ENCODE results near the gene SH3GL1. TPM values are rescaled to one million over a fixed set of nuclear protein-coding genes. Genes with fewer than 3 reads are reported as not detected.
A peak's percentile ranks its signal among the peaks of the same experiment; 100 is the strongest.

SH3GL1 gene
- total and polyA plus RNA-seq, 9 of the 15 experiments (the other 6 are each of a cell fraction or from before 2014, with no cell fraction given), result 1.7 to 75.3 (median 25.7) TPM

- TF ChIP-seq STAT6 (CRISPR knock-in tag; IDR thresholded peaks at IDR 0.05), result no peak
- TF ChIP-seq SIX5 (IDR thresholded peaks at IDR 0.05; ENCODE audit: borderline replicate concordance in 1 of 2, insufficient read depth in 1 of 2, low read depth in 1 of 2, low read length in 2 of 2), result no peak
- TF ChIP-seq THAP7 (CRISPR knock-in tag; IDR thresholded peaks at IDR 0.05), result no peak
- TF ChIP-seq TGIF2 (CRISPR knock-in tag; IDR thresholded peaks at IDR 0.05), result no peak
- TF ChIP-seq POLR2G (IDR thresholded peaks at IDR 0.05; ENCODE audit: low read depth, low read length), result peak; percentile 78
- no peak for TF ChIP-seq ZNF12 (CRISPR knock-in tag; IDR thresholded peaks at IDR 0.05)
- no peak for TF ChIP-seq MIER1 (IDR thresholded peaks at IDR 0.05; ENCODE audit: low read depth)
- no peak for TF ChIP-seq ZNF408 (CRISPR knock-in tag; IDR thresholded peaks at IDR 0.05; ENCODE audit: low read depth)
- peak; percentile 24 for TF ChIP-seq FIP1L1 (IDR thresholded peaks at IDR 0.05; ENCODE audit: low read depth, low read length, poor library complexity, severe bottlenecking)
- no peak for TF ChIP-seq BCOR (IDR thresholded peaks at IDR 0.05)
- TF ChIP-seq SNIP1 (IDR thresholded peaks at IDR 0.05; ENCODE audit: low read depth), result no peak
- TF ChIP-seq ZNF175 (CRISPR knock-in tag; IDR thresholded peaks at IDR 0.05; ENCODE audit: low read depth), result no peak
- no peak for TF ChIP-seq RBM34 (IDR thresholded peaks at IDR 0.05; ENCODE audit: borderline replicate concordance, insufficient read depth, low read length)
- no peak for TF ChIP-seq ZNF143 (CRISPR knock-in tag; IDR thresholded peaks at IDR 0.05)
These were observed 43.1 kb downstream of the SH3GL1 start (continued) for GRCh38 chr19:4357095-4357797.

Data from K562 (cell line).